ENCODE results near the gene CARF.

Gene CARF

GRCh38 chr2:202911203-202911511 lies 918 bp upstream of the CARF start:
- TF ChIP-seq OSR1 (CRISPR knock-in tag; IDR thresholded peaks at IDR 0.05) = no peak
- TF ChIP-seq, protein P1, sequence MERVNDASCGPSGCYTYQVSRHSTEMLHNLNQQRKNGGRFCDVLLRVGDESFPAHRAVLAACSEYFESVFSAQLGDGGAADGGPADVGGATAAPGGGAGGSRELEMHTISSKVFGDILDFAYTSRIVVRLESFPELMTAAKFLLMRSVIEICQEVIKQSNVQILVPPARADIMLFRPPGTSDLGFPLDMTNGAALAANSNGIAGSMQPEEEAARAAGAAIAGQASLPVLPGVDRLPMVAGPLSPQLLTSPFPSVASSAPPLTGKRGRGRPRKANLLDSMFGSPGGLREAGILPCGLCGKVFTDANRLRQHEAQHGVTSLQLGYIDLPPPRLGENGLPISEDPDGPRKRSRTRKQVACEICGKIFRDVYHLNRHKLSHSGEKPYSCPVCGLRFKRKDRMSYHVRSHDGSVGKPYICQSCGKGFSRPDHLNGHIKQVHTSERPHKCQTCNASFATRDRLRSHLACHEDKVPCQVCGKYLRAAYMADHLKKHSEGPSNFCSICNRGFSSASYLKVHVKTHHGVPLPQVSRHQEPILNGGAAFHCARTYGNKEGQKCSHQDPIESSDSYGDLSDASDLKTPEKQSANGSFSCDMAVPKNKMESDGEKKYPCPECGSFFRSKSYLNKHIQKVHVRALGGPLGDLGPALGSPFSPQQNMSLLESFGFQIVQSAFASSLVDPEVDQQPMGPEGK (CRISPR knock-in tag; IDR thresholded peaks at IDR 0.05; ENCODE audit: borderline replicate concordance) = no peak
- TF ChIP-seq, protein P2, sequence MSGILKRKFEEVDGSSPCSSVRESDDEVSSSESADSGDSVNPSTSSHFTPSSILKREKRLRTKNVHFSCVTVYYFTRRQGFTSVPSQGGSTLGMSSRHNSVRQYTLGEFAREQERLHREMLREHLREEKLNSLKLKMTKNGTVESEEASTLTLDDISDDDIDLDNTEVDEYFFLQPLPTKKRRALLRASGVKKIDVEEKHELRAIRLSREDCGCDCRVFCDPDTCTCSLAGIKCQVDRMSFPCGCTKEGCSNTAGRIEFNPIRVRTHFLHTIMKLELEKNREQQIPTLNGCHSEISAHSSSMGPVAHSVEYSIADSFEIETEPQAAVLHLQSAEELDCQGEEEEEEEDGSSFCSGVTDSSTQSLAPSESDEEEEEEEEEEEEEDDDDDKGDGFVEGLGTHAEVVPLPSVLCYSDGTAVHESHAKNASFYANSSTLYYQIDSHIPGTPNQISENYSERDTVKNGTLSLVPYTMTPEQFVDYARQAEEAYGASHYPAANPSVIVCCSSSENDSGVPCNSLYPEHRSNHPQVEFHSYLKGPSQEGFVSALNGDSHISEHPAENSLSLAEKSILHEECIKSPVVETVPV (CRISPR knock-in tag; IDR thresholded peaks at IDR 0.05) = no peak
- no peak for TF ChIP-seq RARB (CRISPR knock-in tag; IDR thresholded peaks at IDR 0.05)
- TF ChIP-seq ZNF70 (CRISPR knock-in tag; IDR thresholded peaks at IDR 0.05) = no peak
- ATAC-seq = peak; percentile 31

DNA sequence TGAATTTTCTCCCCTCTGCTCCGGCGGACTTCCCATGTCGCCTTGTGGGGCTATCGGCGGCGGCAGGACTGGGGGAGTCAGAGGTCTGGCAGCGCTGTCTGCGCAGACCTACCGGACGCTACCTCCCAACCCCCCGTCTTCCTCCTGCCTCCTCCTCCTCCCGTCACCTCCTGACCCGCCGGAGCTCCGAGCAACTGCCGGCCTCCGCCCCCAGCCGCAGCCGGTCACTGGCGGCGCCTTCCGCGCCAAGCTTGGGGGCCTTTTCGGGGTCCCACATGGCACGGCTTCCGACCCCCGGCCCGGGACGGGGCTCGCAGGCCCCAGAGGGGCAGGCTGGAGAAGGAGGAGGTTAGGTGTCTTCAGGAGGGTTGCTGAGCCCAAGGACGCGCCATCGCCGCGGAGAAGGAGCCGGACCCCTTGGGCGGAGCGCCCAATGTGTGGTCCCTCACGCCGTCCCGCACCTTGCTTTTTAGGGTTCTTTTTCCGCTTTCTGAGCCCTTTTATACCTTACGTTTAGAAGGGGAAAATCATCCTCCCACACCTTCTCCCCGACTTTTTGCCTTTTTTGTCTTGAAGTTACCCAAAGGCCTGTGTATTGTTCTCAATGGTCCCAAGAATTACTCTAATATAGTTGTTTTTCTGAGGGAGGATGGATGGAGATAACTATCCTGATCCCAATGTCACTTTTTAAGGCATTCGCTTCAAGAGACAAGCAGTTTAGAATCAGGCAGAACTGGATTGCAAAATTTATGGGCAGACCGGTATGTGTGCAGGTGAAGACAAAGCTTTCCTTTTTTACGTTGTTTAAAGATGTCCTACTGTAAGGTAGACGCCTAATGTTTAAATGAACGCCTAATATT lies 497 bp downstream of the CARF start:
- ATAC-seq = peak; percentile 74

DNA sequence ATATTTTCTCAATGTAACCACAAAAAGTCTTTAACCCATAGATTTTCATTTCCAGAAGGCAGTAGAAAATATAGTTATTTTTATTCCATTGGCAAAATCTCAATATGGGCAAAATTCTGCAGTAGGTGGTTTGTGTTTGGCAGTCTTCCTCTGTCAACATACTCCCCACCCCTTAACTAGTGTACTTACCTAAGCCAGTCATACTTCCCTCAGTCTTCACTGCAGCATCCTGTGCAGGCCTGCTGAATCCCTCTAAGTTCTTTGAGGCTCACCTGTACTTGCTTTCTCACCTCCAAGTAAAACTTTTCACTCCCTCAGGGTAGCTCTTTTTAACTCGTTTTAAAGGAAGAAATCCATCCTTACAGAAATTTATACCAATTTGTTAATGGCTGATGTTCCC lies 6.8 kb downstream of the CARF start:
- TF ChIP-seq CSDC2 (CRISPR knock-in tag; IDR thresholded peaks at IDR 0.05) = no peak
- TF ChIP-seq ZNF70 (CRISPR knock-in tag; IDR thresholded peaks at IDR 0.05) = no peak
- TF ChIP-seq RARB (CRISPR knock-in tag; IDR thresholded peaks at IDR 0.05) = no peak
- no peak for TF ChIP-seq ZFP30 (CRISPR knock-in tag; IDR thresholded peaks at IDR 0.05)
- TF ChIP-seq ISL1 (CRISPR knock-in tag; IDR thresholded peaks at IDR 0.05) = no peak
- no peak for TF ChIP-seq ESRRG (CRISPR knock-in tag; IDR thresholded peaks at IDR 0.05)
- TF ChIP-seq SNAI2 (CRISPR knock-in tag; IDR thresholded peaks at IDR 0.05) = no peak
- TF ChIP-seq, protein P2 (CRISPR knock-in tag; IDR thresholded peaks at IDR 0.05) = no peak

DNA sequence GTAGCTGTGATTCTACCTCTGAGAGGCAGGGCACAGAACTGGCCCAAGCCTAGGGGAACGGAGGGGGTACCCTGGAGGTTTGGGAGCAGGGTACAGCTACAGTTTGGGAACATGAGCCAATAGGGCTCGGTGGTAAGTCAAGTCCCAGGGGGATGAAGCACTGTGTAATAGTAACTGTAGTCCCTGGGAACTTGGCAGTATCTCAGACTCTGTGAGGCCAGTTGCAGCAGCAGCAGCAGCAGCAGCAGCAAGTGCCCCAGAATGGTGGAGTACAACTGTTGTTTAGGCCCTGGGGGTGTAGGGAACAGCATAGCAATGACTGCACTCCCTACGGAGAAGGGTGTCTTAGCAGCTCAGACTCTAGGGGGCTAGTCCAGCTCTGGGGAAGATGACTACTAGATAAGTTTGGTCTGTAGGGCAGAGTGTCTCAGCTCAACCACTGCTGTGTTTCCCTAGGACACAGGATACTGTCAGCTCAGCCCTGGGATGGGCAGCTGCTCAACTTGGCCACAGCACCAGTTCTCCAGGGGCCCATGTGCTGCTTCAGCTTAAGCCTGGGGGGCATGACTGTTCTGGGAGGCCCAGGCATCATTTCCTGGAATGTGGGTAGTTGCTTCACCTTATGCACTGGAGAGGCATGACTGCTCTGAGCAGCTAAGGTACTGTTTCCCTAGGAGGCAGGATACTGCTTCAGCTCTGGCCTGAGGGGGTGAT lies 20.5 kb downstream of the CARF start:
- no peak for ATAC-seq
- TF ChIP-seq, protein P2 (CRISPR knock-in tag; IDR thresholded peaks at IDR 0.05) = no peak
- TF ChIP-seq ZNF565 (CRISPR knock-in tag; conservative IDR thresholded peaks at IDR 0.05; ENCODE audit: low read depth) = no peak

More for the DNA sequence above, 6.8 kb downstream of the CARF start:
- ATAC-seq = no peak

DNA sequence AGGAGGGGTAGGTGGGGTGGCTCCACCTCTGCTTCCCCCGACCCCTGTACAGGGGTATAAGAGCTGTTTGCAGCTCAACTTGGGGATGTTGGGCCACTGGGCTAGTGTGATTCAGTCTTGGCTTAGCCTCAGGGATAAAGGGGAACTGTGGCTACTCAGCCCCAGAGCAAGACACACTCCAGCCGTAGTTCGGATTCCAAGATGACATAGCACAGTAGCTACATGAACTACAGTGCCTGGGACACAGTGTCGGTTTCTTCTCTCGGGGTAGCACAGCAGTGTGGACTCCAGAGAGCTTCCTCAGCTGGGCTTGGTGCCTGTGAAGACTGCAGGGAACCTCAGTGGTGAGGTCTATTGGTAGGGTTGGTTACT lies 21.1 kb downstream of the CARF start:
- no peak for ATAC-seq

GRCh38 chr2:202933958-202934357 lies 21.9 kb downstream of the CARF start:
- no peak for ATAC-seq
- no peak for TF ChIP-seq OSR1 (CRISPR knock-in tag; IDR thresholded peaks at IDR 0.05)
- TF ChIP-seq, protein P2 (CRISPR knock-in tag; IDR thresholded peaks at IDR 0.05) = no peak

More for the DNA sequence above, 21.1 kb downstream of the CARF start:
- TF ChIP-seq PPARA (CRISPR knock-in tag; IDR thresholded peaks at IDR 0.05; ENCODE audit: borderline replicate concordance) = no peak
- no peak for TF ChIP-seq ISL1 (CRISPR knock-in tag; IDR thresholded peaks at IDR 0.05)
